Measurements from ENCODE around the gene SSU72.
"Not testable (repeated sequence)": the region's sequence is repeated elsewhere in the genome, so short reads cannot be mapped to it uniquely, and the experiment has no call there.

SSU72 gene

GRCh38 chr1:1526476-1526875, 48.2 kb downstream of the SSU72 start:
- DNase-seq (ENCODE audit: low spot score) = not testable (repeated sequence)

- not testable (repeated sequence) for DNase-seq (ENCODE audit: low spot score)
Measured at GRCh38 chr1:1524750-1525383, 49.8 kb downstream of the SSU72 start.

GRCh38 chr1:1523651-1524050, 51.0 kb downstream of the SSU72 start:
- DNase-seq (ENCODE audit: low spot score) = not testable (repeated sequence)

- DNase-seq (ENCODE audit: low spot score) = not testable (repeated sequence)
Measured at GRCh38 chr1:1523226-1523625, 51.4 kb downstream of the SSU72 start.

GRCh38 chr1:1522536-1522935, 52.1 kb downstream of the SSU72 start:
- DNase-seq (ENCODE audit: low spot score) = not testable (repeated sequence)

- no peak for DNase-seq (ENCODE audit: low spot score)
Measured at GRCh38 chr1:1521331-1521730, 53.3 kb downstream of the SSU72 start.

- DNase-seq (ENCODE audit: low spot score) = not testable (repeated sequence)
Measured at GRCh38 chr1:1519805-1520505, 54.7 kb downstream of the SSU72 start.

GRCh38 chr1:1518621-1519007, 56.0 kb downstream of the SSU72 start:
- not testable (repeated sequence) for DNase-seq (ENCODE audit: low spot score)

- DNase-seq (ENCODE audit: low spot score) = no peak
Measured at GRCh38 chr1:1517973-1518620, 56.6 kb downstream of the SSU72 start.

GRCh38 chr1:1516923-1517322, 57.7 kb downstream of the SSU72 start:
- not testable (repeated sequence) for DNase-seq (ENCODE audit: low spot score)

GRCh38 chr1:1514376-1514775, 60.3 kb downstream of the SSU72 start:
- DNase-seq (ENCODE audit: low spot score) = not testable (repeated sequence)

- not testable (repeated sequence) for DNase-seq (ENCODE audit: low spot score)
Measured at GRCh38 chr1:1513675-1514074, 61.0 kb downstream of the SSU72 start.

GRCh38 chr1:1512425-1512824, 62.2 kb downstream of the SSU72 start:
- not testable (repeated sequence) for DNase-seq (ENCODE audit: low spot score)

- peak; percentile 99 for DNase-seq (ENCODE audit: low spot score)
Measured at GRCh38 chr1:1511533-1512285, 63.0 kb downstream of the SSU72 start, which contains the start of gene ATAD3A. ATAD3A (plus strand) TSS chr1:1512162; CDS start chr1:1512269, 107 bp downstream.

GRCh38 chr1:1510912-1511532, 63.6 kb downstream of the SSU72 start:
- DNase-seq (ENCODE audit: low spot score) = no peak

GRCh38 chr1:1509465-1509850, 65.2 kb downstream of the SSU72 start:
- DNase-seq (ENCODE audit: low spot score) = not testable (repeated sequence)

- DNase-seq (ENCODE audit: low spot score) = not testable (repeated sequence)
Measured at GRCh38 chr1:1508775-1509464, 65.7 kb downstream of the SSU72 start.

GRCh38 chr1:1507305-1507704, 67.4 kb downstream of the SSU72 start:
- DNase-seq (ENCODE audit: low spot score) = no peak

GRCh38 chr1:1505801-1506200, 68.9 kb downstream of the SSU72 start:
- DNase-seq (ENCODE audit: low spot score) = not testable (repeated sequence)

GRCh38 chr1:1505366-1505798, 69.3 kb downstream of the SSU72 start:
- not testable (repeated sequence) for DNase-seq (ENCODE audit: low spot score)

- peak; percentile 56 for DNase-seq (ENCODE audit: low spot score)
Measured at GRCh38 chr1:1504777-1505365, 69.8 kb downstream of the SSU72 start.
